Type B pancreatic cell (in vitro differentiated cells): Measurements from ENCODE around the gene SLCO4A1. TPM values are rescaled to one million over a fixed set of nuclear protein-coding genes. Genes with fewer than 3 reads are reported as not detected.

ENCODE experiments used
- DNase-seq: peaks from one replicate; pipeline ENCODE4 v3.0.0; 2021; ENCODE audit warnings: mixed read lengths; ENCODE audit not compliant: unreplicated experiment; ENCODE audit errors: extremely low spot score
- H3K27ac Mint-ChIP-seq: 2 replicates; pipeline ENCODE4 v1.8.0; 2021; ENCODE audit warnings: mild to moderate bottlenecking, mixed read lengths
- H3K27me3 Mint-ChIP-seq: 2 replicates; pipeline ENCODE4 v1.8.0; 2021; ENCODE audit warnings: mixed read lengths
- H3K36me3 Mint-ChIP-seq: 2 replicates; pipeline ENCODE4 v1.8.0; 2021; ENCODE audit warnings: mixed read lengths
- H3K4me1 Mint-ChIP-seq: one replicate; pipeline ENCODE4 v1.8.0; 2021; ENCODE audit warnings: mixed read lengths; ENCODE audit not compliant: unreplicated experiment
- H3K4me3 Mint-ChIP-seq: 2 replicates; pipeline ENCODE4 v1.8.0; 2021; ENCODE audit warnings: mild to moderate bottlenecking, mixed read lengths
- H3K9me3 Mint-ChIP-seq: 2 replicates; pipeline ENCODE4 v1.8.0; 2021; ENCODE audit warnings: mixed read lengths
- CTCF ChIP-seq: fragments of 200-600 bp; sonication (generic); conservative IDR thresholded peaks from 2 replicates; pipeline ENCODE4 v1.5.0; 2021; ENCODE audit warnings: antibody characterized with exemption, mild to moderate bottlenecking
- total RNA-seq: library from RNA; stranded (reverse); gene quantifications from 2 replicates; pipeline ENCODE4 v1.2.1, GENCODE V29; 2021; ENCODE audit warnings: low replicate concordance

SLCO4A1 gene
- total RNA-seq, 1 donor from 2014 or later = 5.3 TPM

DNA sequence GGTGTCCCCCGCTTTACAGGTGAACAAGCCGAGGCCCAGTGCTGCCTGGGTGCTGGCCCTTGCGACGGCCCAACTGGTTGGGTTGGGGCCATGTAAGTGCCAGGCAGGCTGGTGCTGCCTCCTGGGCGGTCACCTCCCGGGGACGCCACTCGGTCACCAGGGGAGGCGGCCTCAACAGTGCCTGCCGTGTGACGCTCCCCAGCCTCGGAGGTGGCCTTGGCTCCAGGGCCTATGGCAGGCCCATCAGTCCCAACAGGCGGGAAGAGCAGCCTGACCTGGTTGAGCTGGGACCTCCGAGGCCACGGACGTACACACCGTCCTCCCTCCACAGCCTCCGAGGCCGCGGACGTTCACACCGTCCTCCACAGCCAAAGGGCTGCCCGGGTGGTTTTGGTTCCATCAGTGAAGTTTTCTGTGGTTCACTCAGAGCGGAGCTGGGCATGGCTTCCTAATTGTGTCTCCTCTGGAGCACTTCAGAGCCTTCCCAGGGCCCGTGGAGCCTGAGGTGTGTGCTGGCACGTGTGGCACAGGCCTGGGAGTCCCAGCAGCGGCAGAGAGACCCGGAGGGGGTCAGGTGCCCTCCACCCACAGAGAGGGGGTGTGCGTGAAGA lies 19.3 kb upstream of the SLCO4A1 start:
- Mint-ChIP-seq H3K9me3 (no peaks in the 10 kb centered on the region), H3K36me3 (no peaks in the 10 kb centered on the region), H3K4me1 (peaks cover 20% of the 10 kb centered on the region), H3K27me3 (no peaks in the 10 kb centered on the region), H3K27ac (peak overlapping the region; percentile 94), H3K4me3 (no peak overlapping the region)
- no peak for TF ChIP-seq CTCF
- no peak for DNase-seq

- Mint-ChIP-seq H3K4me1 (peaks cover 20% of the 10 kb centered on the region), H3K36me3 (no peaks in the 10 kb centered on the region), H3K9me3 (no peaks in the 10 kb centered on the region), H3K4me3 (peak overlapping the region; percentile 51), H3K27ac (peak overlapping the region; percentile 94), H3K27me3 (peaks cover 2% of the 10 kb centered on the region)
- no peak for TF ChIP-seq CTCF
- no peak for DNase-seq
Measured at GRCh38 chr20:62623488-62624324, 18.6 kb upstream of the SLCO4A1 start.

- Mint-ChIP-seq H3K9me3 (no peaks in the 10 kb centered on the region), H3K27ac (no peak overlapping the region), H3K27me3 (peaks cover 4% of the 10 kb centered on the region), H3K4me3 (no peak overlapping the region), H3K36me3 (no peaks in the 10 kb centered on the region), H3K4me1 (peaks cover 15% of the 10 kb centered on the region)
- DNase-seq = no peak
- no peak for TF ChIP-seq CTCF
Measured at GRCh38 chr20:62624325-62624690, 18.0 kb upstream of the SLCO4A1 start.

GRCh38 chr20:62624719-62625453 lies 17.4 kb upstream of the SLCO4A1 start:
- no peak for DNase-seq
- Mint-ChIP-seq H3K27me3 (peaks cover 4% of the 10 kb centered on the region), H3K27ac (no peak overlapping the region), H3K9me3 (no peaks in the 10 kb centered on the region), H3K4me1 (peaks cover 15% of the 10 kb centered on the region), H3K36me3 (no peaks in the 10 kb centered on the region), H3K4me3 (no peak overlapping the region)
- TF ChIP-seq CTCF = no peak

- no peaks in the 10 kb centered on the region for H3K9me3 Mint-ChIP-seq
- peaks cover 15% of the 10 kb centered on the region for H3K4me1 Mint-ChIP-seq
- H3K36me3 Mint-ChIP-seq = no peaks in the 10 kb centered on the region
- peaks cover 4% of the 10 kb centered on the region for H3K27me3 Mint-ChIP-seq
- H3K27ac Mint-ChIP-seq = no peak overlapping the region
- no peak for TF ChIP-seq CTCF
- no peak overlapping the region for H3K4me3 Mint-ChIP-seq
- no peak for DNase-seq
Measured at GRCh38 chr20:62625516-62625915, 16.8 kb upstream of the SLCO4A1 start.
